ENCODE data around the gene STYK1.

STYK1 gene, protein sequence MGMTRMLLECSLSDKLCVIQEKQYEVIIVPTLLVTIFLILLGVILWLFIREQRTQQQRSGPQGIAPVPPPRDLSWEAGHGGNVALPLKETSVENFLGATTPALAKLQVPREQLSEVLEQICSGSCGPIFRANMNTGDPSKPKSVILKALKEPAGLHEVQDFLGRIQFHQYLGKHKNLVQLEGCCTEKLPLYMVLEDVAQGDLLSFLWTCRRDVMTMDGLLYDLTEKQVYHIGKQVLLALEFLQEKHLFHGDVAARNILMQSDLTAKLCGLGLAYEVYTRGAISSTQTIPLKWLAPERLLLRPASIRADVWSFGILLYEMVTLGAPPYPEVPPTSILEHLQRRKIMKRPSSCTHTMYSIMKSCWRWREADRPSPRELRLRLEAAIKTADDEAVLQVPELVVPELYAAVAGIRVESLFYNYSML
- long read RNA-seq, donor 1: 0 reads
- long read RNA-seq, donor 2: 0 reads
- long read RNA-seq, donor 3: 0 reads
- long read RNA-seq, donor 4: 0 reads
- long read RNA-seq, donor 5: 0 reads
- long read RNA-seq, donor 6: 0 reads
- long read RNA-seq, donor 7: 0 reads
- long read RNA-seq, donor 8: 0 reads

DNA sequence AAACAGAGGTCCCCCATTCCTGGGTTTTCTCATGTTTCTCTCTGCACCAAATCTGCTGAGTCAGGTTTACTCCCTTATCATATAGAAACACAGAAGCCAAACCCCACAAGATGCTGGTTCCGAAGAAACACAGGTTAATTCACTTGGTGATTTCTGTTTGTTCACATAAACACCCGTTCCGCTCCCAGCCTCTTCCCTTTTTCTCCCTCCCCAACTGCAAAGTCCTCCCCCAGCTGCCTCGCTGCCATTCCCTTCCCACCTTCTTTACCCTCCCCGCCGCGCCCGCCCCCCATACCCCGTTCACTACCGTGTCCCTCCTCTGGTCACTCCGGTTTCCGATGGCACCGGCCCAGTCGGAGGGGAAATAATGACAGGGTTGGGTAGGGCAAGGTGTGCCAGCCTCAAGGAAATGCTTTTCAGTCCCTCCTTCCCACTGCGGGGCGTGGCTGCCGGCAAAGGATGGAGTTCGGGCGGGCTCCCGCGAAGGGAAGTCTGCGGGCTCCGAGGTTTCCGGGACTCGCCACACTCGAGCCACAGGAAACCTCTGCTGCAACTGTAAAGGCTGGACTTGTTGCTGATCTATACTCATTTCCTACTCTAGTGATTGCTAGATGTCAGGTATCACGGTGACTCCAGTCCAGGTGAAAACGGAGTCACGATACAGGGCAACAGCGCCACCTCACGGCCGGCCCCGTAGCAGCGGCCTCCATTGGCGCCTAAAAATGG, at the start of gene STYK1:
Gene STYK1, minus strand, starts transcription at position 394 of the 726 bp plus-strand sequence. CDS start 39,434 bp downstream, outside the sequence.
- DNase-seq: peak; percentile 73

DNA sequence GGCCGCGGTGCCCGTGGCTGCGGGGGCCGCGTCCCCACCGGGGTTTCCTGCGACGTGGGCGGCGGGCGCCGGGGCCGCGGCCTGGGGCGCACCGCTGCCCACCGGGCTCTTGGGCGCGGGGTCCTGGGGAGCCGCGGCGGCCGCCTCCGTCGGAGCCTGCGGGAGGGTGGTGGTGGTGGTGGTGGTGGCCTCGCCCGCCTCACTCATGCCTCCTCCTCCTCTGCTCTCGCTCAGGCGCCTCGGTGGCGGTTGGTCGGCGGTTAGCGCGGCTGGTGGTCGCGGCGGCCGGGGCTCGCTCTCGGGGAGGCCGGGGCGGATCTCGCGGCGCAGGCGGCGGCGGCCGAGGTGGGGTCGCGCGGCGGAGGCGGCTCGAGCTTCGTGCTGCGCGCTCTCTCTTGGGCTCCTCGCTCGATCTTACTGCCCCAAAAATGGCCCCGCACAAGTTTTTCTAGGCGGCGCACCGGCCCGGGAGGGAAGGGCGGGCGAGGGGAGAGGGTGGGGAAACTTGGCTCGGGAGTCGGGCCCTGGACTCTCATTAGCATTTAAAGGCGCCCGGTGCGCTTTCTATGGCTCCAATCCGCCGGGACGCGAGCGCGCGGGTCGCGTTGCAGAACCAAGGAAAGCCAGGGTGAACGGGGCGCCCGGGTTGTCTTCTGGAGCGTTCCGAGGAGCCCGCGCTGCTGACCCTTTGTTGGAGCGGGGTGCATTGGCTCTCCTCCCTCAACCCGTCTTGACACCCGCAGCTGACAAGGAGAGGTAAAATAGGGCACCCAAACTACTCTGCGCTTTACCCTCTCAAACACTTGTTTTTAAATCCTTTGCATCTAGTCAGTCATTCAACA, 49.3 kb upstream of the STYK1 start, which contains the start of gene YBX3:
Gene YBX3, minus strand, starts transcription at position 419 of the 842 bp plus-strand sequence. Its CDS starts 212 bp downstream, at position 207.
- DNase-seq: peak; percentile 78

DNA sequence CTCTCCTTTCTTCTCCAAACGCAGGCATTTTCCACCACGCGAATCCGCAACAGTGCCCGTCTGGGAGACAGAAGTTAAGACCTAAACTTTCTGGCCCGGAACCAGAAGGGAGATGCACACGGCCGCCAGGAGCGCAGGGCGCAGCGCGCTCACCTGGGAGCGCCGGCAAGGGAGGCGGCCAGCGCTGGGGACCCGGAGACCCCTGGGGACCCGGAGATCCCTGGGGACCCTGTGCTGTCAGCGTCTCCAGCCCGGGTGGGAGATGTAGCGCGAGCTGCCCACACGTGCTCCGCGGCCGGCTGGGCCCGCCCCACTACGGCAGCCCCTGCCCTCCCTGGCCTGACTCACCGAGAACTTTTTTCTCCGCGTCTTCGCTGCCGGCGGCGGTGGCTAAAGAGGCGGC, 48.7 kb upstream of the STYK1 start:
- no peak for DNase-seq

DNA sequence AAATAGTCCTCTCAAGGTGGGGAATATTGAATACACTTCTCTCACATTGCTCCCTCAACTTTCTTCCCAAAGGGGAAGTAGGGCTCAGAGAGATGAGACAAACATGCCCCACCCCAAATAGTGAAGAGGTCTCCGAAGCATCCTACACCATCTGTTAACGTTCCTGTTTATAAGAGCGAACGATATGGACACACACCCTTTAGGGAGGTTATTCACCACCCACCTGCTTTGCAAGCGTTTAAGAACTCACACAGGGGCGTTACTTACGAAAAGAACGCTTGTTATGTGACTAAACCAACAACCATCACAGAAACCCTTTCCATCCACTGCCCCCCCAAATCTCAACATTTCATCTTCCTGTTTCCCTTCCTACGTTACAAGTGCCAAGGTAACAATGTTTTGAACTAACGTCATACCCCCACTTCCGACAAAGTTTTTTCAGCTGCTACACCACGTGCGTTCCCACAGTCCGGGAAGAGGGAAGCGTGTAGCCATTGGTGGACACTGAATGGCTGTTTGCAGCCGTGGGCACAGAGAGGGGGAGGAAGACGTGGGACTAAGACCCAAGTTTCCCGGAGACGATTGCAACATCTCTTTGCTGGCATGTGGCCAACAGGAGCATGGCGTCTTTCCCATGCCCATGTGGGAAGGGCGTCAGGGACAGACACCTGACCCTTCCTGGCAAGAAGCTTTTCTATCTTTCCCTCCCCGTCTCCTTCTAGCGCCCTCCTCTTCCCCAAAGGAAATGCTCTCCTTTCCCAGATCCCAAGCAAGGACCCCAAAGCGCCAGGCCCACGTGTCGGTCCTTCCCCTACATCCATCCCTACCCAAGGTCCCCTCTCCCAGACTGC, 48.0 kb upstream of the STYK1 start:
- peak; percentile 86 for DNase-seq

DNA sequence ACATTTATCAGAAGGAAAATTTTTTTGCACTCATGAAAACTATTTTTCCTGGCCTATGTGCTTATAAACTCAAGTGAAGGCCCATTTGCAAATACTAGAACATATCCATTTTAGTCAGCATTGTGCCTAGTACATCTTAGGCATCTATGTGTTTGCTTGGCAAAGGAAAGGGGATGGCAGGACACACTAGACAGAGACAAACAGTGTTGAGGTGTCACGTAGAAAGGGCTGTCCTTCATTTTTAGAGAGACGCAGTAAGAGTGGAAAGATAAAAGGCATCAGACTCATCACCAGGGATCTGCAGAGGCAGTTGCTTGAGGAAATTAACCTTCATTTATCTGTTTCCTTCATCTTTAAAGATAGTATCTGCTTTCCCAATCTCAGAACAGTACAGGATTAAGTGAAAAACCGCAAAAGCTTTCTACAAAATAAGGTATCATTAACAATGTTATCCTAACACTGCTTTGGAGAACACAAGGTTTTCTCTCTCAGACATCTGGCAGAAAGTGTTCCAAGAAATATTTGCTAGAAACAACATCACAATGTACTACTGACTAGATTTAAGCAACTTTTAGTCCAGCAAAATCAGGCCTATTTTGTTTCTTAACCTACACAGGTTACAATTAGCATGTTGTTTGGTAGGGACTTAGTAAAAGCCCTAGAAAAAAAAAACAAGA, 47.3 kb upstream of the STYK1 start:
- no peak for DNase-seq

DNA sequence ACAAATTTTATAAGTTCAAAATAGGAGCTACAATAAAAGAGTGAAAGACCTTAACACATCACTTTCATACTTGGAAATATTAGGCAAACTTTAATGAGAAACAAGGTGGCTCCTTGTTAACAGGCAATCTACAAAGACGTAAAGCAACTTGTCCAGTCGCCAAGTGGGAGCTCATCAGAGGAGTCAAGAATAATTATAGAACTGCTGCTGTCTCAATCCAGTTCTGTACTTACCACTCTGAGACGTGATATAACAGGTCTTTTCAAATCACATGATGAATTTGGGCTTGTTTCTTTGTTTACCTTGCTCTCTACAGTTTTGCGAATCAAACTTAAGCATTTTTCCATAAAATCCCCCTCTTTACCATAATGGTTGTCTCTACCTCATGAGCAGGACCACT, 45.6 kb upstream of the STYK1 start:
- no peak for DNase-seq

DNA sequence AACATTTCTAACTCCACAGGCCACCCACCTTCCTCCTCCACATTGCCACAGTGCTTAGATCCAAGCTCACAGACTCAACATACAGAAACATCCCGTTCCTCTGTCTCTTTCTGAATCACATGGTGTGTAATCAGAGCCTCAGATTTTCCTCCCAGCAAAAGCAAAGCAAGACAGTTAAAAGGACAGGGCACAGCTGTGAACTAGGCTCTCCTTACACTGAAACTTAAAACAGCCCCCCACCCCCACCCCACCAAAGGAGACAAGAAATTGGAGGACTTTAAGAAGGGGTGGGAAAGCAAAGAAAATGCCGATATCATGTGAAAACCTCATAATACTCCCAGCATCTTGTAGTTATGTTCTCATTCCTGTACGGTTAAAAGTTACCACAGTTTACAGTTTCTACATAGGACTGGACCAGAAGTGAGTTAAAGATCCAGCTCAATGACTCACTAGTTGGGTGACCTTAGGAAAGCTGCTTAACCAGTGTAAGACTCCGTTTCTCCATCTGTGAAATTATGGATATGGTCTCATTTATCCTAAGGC, 44.5 kb upstream of the STYK1 start:
- peak; percentile 37 for DNase-seq

DNA sequence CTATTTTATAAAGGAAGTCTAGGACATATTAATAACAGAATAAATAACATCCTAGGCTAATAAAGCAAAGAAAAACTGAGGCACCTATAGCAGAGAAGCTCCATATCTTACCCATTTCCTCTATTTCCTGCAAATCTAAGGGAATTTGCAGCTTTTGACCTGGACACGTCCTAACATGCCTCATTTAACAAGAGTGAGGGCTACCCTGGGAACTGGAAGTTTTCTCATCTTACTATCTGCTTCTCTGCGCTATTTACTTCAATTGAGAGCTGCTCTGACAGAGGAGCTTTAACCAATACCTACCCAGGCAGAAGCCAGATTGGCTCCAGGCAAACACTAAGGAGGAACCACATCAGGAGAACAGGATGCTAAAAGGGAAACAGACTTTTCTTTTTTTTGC, 43.6 kb upstream of the STYK1 start:
- DNase-seq: no peak

DNA sequence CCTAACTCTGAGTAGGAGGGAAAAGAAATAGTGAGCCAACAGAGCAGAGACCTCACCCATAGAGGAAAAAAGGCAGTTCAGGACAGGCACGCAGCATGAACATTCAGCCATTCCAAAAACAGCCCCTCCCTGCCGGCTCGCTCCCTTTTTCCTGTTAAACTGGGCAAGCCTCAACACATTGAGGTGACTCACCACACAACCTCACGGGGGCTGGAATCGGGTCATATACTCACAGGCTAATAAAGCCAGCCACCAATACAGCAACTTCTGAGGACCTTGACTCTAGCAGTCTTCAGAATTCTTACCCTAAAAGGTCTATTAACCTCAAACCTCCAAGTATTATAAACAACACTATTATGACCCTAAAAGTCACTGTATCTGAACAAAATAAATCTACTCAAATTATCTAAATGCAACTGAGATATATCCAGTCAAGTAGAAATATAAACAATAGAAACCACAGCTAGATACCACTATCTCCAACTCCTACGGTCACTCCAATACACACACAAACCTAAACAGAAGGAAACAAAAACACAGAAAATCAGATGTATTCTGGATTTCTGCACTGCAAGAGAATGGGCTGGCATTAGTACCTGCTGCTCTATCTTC, 43.0 kb upstream of the STYK1 start:
- peak; percentile 15 for DNase-seq

DNA sequence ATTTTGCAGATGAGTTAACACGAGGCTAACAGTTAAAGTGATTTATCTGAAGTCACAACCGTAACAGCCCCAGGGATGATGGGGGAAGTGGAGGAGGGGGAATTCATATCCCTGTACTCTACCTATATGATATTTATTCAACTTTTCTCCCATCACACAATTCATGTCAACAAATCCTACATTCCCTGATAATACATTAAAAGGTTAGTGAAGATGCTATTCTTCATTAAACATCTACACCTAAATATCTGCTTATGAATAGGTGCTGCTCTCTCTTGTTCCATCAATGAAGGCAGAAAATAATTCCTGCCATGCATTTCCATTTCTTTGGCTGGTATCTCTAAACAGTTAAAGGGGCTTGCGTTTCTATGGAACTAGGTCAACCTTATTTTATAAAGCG, 42.4 kb upstream of the STYK1 start:
- DNase-seq: no peak

DNA sequence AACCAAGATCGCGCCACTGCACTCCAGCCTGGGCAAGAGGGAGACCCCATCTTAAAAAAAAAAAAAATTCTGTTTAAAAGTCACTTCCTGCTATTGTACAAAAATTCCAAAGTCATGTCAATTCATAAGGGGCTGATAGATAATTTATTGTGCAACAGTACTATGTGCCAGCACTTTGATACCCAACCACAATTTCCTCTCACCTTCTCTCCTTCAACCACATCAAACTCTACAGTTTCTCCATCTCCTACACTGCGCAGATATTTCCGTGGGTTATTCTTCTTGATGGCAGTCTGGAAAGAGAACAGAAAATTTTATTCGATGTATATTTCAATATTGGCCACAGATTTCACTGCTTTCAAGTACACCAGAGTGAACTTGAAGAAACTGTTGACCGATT, 41.6 kb upstream of the STYK1 start:
- DNase-seq: no peak

DNA sequence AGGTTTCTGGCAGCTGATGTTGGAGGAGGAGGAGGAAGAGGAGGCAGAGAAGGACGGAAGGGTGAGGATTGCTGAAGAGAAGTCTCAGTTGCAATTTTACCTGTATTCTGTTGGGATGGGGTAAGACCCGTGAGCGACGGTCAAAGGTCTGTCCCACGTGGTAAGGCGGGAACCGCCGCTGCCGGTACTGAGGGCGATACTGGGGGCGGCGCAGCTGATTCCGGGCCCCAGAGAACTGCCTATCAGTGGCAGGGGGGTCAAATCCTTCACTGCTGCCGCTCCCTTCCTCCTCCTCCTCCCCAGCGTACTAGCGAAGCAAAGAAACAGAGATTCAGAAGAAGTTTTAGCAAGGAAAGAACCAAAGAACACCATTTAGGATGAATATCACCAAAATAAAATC, 36.0 kb upstream of the STYK1 start:
- DNase-seq: no peak

DNA sequence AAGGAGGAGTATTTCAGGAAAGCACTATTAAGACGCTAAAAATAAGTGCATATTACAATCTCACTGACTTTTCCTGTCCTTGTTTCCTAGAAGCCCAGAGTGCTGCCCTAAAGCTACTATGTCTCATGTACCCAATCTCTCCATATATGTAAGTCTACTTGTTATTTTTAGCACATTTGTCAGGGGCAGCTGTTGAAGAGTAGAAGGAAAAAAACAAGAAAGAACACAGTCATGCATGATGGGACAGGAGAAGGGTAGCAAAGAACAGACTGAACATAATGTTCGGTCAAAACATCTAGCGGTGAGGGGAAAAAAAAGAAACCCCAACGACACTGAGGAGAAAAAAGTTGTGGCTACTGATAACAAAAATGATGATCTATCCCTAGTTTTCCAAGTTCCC, 35.0 kb upstream of the STYK1 start:
- DNase-seq: no peak

DNA sequence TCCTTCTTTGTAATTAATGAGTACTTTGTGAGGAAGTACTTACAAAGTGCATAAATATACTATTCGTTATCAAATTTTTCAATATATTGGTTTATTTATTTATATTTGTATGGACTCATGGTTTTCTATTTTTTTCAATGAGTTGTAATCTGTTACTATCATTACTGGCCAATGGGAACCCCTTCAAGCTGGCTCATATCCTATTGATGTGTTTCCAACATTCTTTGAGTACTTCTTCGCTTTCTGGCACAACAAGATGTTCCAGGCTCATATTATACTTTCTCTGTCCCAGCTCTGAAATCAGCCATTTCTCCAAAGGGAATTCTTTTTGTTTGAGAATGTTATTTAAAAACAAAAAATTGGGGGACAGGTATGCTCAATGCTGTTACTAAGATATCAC, 31.8 kb upstream of the STYK1 start:
- DNase-seq: no peak

DNA sequence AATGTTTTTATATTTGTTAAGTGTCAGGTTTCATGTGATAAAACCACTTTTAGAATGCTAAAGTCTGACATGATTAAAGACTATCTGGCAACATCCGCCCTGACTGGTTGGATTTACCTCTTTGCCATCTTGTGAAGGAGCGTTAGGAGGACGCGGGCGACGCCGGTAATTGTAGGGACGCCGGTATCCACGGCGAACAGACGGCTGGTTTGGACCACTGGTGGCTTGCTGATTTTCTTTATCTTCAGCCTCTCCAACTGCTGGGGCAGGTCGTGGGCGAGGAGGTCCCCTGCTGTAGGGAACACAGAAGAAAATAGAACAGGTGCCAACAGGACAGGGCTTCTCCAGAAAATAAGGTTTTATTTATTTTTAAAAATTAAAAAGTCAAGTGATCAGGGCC, 28.0 kb upstream of the STYK1 start:
- DNase-seq: no peak

DNA sequence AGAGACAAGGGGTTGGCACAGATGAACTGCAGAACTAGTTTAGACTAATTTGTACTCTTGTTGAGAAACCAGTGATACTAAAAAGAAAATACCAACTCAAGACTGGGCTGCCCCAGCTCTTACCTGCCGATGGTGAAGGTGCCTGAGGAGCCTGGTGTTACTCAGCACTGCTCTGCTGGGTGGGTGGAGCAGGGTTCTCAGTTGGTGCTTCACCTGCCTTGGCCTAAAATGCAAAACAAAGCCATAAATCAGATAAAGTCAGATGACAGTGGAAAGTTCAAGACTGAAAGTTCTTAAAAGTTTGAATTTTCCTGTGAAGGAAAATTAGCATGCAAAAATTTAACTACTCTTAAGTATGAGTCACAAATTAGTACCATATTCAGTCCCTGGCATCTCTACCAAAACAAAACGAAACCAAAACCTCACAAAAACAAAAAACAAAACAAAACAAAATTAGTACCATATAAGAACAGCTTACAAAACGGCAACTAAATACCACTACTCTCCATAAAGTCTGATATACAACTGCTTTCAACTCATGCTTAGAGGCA, 27.4 kb upstream of the STYK1 start:
- no peak for DNase-seq

DNA sequence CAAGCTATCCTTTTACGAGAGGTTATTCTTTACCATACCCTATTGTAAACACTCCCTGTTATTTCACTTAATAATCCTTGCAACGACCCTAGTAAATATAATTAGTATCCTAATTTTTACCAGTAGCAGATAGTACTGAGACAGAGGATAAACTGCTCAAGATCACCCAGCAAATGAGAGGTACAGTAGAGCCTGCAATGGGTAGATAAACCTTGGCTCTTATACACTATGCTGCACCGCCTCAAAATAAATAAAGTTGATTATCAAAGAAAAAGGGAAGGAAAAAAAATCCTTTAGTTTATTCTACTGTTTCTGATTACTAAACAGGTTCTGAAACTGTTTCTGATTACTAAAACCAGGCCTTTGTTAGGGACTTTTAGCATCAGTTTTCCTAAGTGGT, 26.7 kb upstream of the STYK1 start:
- DNase-seq: no peak

DNA sequence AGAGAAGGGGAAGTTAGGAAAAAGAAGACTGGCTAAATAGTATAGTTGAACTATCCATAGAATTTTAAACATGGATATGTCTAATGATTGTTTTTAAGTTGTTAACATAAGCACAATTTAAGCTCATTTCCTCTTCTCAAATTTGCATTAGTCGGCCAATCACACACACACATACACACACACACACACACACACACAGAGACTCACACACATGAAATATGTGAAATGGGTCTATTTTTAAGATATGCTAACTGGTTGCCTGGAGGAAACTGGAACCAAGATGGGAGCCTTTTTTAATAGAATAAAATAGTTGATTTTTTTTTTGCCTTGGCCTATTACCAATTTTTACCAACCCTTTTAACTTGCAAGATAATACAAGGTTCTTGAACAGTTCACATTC, 24.0 kb upstream of the STYK1 start:
- DNase-seq: no peak

DNA sequence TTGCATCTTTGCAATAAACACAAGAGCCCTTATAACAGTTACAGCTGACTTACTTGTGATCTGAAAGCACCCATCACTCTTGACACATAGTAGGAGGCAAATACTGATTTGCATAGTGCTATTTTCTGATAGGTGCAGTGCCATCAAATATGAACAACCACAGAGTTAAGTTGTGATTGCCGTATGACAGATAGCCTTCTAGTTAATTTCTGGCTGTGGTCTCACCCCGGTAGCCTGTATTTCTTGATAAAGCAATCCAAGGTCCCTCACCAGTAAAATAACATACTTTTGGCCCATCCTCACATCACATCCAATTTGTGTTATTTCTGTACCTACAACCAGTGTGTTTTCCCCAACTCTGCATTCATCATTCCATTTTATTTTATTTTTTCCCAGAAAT, 23.3 kb upstream of the STYK1 start:
- DNase-seq: no peak

DNA sequence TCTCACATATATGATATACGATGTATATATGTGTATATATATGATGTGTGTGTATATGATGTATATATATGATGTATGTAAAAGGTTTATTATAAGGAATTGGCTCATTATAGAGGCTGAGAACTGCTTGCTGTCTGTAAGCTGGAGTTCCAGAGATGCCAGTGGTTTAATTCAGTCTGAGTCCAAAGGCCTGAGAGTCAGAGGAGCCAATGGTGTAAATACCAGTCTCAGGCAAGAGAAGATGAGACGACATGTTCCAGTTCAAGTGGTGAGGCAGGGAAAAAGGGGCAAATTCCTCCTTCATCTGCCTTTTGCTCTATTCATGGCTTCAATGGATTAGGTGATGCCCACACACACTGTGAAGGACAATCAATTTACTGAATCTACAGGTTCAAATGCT, 17.1 kb upstream of the STYK1 start:
- DNase-seq: no peak

Data from right kidney (tissue), 9 donors.